NK-92 (cell line): ENCODE data around the gene NFYB.
"Not testable (repeated sequence)": the region's sequence is repeated elsewhere in the genome, so short reads cannot be mapped to it uniquely, and the experiment has no call there.

ENCODE experiments used
- DNase-seq: peaks from one replicate; lab custom pipeline; 2025; ENCODE audit not compliant: unreplicated experiment; lab: John Stamatoyannopoulos, UW

The NFYB gene

DNA sequence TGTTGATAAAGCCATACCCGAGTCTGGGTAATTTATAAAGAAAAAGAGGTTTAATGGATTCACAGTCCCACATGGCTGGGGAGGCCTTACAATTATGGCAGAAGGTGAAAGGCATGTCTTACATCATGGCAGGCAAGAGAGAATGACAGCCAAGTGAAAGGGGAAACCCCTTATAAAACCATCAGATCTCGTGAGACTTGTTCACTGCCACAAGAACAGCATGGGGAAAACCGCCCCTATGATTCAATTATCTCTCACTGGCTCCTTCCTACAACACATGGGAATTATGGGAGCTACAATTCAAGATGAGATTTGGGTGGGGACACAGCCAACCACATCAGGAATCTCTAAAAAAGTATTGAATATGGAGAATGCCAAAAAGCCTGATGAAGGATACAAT, 25.0 kb upstream of the NFYB start:
- DNase-seq = not testable (repeated sequence)

DNA sequence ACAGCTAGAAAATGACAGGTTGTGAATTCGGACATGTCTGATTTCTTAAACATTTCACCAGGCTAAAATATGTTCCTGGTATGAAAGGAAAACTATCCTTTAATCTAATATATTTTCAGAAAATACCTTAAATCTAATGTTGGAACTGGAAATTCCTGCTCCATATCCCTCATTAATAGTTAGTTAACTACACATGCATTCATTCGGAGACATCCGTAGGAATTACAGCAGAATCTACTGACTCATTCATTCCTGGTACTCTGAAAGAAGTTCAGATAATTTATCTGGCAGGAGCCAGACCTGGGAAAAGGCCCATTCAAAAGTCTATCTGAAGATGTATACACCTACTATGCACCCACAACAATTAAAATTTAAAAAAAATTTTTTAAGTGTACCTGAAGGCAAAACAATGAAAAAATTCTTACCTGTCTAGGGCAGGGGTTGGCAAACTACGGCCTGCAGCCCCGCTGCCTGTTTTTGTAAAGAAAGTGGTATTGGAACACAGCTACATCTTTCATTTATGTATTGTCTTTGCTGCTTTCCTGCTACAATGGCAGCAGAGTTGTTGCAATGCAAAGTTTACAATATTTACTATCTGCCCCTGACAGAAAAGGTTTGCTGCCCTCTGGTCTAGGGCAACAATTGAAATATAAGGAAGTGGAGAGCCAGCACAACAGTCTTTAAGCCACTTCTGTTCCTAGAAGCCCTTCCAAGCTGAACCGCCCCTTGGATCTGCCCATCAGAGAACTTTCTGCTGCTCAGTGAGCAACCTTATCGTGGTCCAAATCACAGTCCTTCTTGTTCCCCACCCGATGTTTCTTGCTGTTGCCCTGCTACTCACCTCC, 17.9 kb upstream of the NFYB start:
- no peak for DNase-seq

DNA sequence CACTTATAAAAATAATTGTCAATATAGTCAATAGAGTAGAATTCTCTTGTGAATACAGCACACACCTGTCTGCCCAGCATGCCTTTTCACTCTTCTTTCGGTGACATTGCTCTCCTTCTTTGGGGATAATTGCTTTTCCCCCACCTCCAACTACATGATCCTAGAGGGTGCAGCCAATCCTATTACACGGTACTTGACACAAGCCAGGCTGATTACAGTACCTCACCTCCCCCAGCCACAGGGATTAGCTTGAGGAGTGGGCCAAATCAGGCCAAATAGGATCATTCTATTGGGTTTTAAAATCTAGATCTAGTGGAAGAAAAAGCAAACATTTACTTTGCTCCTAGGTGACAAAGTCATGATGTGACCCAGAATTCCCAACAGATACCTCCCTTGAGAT, 16.8 kb upstream of the NFYB start:
- no peak for DNase-seq

DNA sequence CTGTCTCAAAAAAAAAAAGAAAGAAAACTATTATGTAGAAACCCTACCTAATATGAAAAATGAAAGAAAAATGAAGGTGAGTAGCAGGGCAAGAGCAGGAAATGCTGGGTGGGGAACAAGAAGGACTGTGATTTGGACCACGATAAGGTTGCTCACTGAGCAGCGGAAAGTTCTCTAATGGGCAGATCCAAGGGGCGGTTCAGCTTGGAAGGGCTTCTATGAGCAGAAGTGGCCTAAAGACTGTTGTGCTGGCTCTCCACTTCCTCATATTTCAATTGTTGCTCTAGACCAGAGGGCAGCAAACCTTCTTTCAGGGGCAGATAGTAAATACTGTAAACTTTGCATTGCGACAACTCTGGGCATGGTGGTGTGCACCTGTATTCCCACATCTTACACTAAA, 16.3 kb upstream of the NFYB start:
- no peak for DNase-seq

- no peak for DNase-seq
Measured at GRCh38 chr12:104152685-104153241, 14.8 kb upstream of the NFYB start.

- no peak for DNase-seq
Measured at GRCh38 chr12:104150416-104150815, 12.4 kb upstream of the NFYB start.

GRCh38 chr12:104147346-104147745, 9.3 kb upstream of the NFYB start:
- DNase-seq = no peak

- DNase-seq = no peak
Measured at GRCh38 chr12:104143918-104144317, 5.9 kb upstream of the NFYB start.

DNA sequence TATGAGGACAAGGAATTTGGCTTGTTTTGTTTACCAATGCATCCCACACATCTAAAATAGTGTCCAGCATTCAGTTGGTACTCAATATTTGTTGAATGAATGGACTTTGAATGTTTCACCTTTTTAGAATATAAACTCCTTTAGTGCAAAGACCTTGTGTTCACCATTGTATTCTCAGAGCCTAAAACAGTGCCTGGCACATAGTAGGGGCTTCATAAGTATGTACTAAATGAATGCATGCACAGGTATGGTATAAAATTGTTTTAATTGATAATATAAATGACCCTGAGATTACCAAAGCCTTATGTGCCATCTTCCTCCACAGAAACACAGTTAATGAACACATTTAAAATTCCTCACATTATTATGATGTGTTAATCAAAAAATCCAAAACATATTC, 5.0 kb upstream of the NFYB start:
- no peak for DNase-seq

- no peak for DNase-seq
Measured at GRCh38 chr12:104142543-104142942, 4.5 kb upstream of the NFYB start.

DNA sequence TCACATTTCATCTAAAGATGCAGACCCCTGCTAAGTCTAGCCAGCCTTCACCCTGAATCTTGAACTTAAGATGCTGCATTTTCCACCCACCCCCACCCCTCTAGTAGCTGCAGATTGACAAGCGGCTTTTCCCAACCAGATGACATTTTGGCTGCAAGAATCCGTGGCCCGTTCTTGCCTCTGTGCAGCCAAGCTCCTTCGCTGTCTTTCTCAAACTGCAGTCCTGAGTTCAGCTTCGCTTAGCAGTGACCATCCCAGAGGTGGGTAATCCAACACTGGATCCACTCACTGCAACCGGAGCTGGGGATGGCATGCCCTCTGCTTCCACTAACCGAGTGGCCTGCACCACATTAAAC, 765 bp upstream of the NFYB start:
- no peak for DNase-seq

- no peak for DNase-seq
Measured at GRCh38 chr12:104137001-104137901, 759 bp downstream of the NFYB start.

DNA sequence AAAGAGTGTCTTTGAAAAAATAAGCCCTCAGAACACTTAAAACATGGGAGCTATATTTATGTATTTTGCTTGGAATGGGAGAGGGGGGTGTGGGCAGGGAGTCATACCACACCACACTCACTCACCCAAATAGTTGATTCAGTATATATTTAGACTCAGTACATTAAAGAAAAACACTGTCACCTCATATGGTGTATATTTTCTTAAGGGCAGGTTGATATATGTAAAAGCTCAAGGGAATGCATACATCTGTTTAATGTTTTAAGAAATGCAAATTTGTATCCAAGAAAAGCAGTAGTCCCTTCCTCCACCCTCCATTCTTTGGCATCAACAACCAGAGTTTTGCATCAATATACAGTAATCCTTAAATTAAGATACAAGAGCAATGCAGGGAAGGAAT, 1.4 kb downstream of the NFYB start:
- DNase-seq = no peak

DNA sequence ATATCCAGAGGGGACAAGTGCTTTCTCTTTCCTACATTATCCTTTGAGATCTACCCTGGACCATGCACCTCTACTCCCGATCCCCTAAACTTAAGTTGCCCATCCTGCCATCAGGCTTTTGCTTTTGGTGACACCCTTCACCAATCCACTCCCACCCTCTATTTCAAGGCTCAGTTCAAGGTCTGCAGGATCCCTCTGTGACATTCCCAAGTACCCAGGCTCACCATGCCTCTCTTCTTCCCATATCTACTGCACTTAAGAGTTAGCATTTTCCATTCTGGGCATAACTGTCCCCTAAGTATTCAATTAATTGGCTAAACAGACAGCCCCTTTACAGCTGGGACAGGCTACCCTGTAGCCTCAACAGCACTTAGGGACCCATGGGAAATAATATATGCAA, 3.1 kb downstream of the NFYB start:
- no peak for DNase-seq

- no peak for DNase-seq
Measured at GRCh38 chr12:104133866-104134265, 4.1 kb downstream of the NFYB start.

DNA sequence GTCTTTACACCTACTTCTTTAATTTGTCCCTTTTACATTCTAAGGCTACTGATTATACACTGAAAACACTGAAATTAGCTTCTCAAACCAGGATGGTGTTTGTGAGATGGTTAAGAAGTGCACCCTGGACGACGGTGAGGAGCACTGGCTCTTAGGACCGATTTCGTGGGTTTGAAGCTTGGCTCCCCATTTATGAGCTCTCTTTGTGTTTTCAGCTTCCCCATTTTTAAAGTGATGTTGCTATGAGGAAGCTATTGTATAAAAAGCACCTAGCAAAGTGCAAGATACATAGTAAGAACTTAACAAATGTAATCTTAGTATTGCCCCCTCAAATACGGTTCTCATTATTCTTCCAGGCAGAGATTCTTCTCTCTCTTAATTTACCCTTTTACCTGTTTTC, 4.7 kb downstream of the NFYB start:
- no peak for DNase-seq

DNA sequence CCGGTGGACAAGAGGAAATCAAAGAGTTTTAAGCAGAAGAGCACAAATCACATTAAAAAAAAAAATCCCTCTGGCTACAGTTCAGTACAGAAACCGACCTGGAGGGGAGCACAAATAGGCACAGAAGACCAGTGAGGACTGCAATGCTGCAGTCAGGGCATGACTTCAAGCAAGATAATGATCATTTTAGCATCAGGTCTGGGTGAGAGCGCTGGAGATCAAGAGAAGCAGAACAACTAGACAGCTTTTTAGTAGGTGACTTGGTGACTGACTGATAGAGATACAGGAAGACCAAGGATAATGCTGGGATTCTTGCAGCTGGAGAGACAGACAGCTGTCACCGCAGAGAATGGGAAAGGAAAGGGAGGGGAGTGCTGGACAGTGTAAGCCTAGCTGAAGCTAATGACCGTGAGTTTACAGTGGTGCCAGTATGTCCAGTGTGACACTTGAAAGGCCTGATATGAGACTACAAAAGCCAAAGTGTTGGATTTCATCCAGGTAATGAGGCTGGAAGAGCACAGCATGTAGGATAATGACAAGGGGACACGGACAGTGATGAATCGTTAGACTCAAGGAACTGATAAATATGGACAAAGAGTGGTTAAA, 5.6 kb downstream of the NFYB start:
- no peak for DNase-seq

DNA sequence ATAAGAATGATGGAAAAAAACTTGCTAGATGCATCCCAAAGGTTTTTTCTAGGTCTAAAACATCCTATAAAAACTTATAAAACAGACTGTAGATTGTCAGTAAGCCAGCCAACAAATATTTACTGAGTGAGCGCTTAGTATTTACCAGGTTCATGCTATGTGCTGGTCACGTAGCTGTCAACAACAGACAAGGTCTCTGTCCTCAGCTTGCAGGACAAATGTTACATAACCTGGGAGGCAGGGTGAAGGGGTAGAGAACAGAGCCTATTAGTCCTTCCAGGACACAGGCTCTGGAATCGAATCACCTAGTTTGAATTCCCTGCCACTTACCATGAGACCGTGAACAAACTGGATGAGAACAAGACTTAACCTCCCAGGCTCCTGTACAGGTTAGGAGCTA, 6.4 kb downstream of the NFYB start:
- no peak for DNase-seq

- no peak for DNase-seq
Measured at GRCh38 chr12:104130760-104131159, 7.2 kb downstream of the NFYB start.

GRCh38 chr12:104126548-104126947, 11.5 kb downstream of the NFYB start:
- DNase-seq = no peak

DNA sequence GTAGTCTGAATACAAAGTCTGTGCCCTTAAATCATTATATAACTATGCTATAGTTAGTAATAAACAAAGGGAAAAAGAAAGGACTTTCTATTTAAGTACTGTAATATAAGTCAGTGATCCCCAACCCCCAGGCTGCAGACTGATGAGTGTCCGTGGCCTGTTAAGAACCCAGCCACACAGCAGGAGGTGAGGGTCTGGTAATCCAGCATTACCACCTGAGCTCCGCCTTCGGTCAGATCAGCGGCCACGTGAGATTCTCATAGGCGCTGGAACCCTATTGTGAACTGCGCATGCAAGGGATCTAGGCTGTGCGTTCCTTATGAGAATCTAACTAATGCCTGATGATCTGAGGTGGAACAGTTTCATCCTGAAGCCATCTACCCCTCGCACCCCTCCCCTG, 15.7 kb downstream of the NFYB start:
- DNase-seq = no peak

- no peak for DNase-seq
Measured at GRCh38 chr12:104121001-104121400, 17.0 kb downstream of the NFYB start.
